HepG2 (cell line): ENCODE measurements around the gene SERAC1. TPM values are rescaled to one million over a fixed set of nuclear protein-coding genes. Genes with fewer than 3 reads are reported as not detected.

Experiments used
- ATAC-seq: fragments of 200-7000 bp; cut with Tn5 transposase; 3 replicates; pipeline ENCODE4 v1.9.1; 2020; ENCODE audit warnings: mild to moderate bottlenecking, moderate library complexity
- BruUV-seq: library from RNA; stranded (reverse); fragments of 400-500 nt; replicated peaks from 2 replicates; lab custom pipeline; 2021; lab: Mats Ljungman, UMichigan
- CTCF ChIA-PET: fragments of 300-600 bp; formaldehyde crosslinking; extraction: SDS; loops from one replicate; lab custom pipeline; 2021; ENCODE audit warnings: low total read pairs, inconsistent platforms, low intra/inter-chr PET ratio; lab: Yijun Ruan, JAX
- POLR2A ChIA-PET: fragments of 350-600 bp; sonication (Branson Sonifier 250); formaldehyde crosslinking; loops from one replicate; lab custom pipeline; 2020; ENCODE audit warnings: antibody characterized with exemption, inconsistent platforms; lab: Yijun Ruan, JAX
- DNase-seq: peaks from one replicate; pipeline ENCODE4 v3.0.0-alpha.2; 2015; ENCODE audit warnings: low spot score
- FAIRE-seq: peaks from 3 replicates; lab custom pipeline; 2011; peaks lifted over from hg19 to GRCh38; lab: Jason Lieb, UNC
- H2AFZ ChIP-seq: one replicate; pipeline ENCODE4 v1.6.1; 2011; ENCODE audit warnings: low read length, inconsistent platforms
- H3K27ac ChIP-seq: fragments of 300-600 bp; 3 replicates; pipeline ENCODE4 v1.8.0; 2011; ENCODE audit warnings: mixed run types, mild to moderate bottlenecking, mixed read lengths, low read length, inconsistent platforms; ENCODE audit not compliant: insufficient read depth; ENCODE audit errors: extremely low read length
- H3K27me3 ChIP-seq, 2 experiments: fragments of 200-600 bp in 1 of 2; 2 replicates in 1 of 2; 3 replicates in 1 of 2; pipeline versions ENCODE4 v1.6.0 to v1.8.0; 2011; ENCODE audit warnings: low read length in 2 of 2, mild to moderate bottlenecking in 2 of 2, moderate library complexity in 2 of 2, inconsistent platforms in 1 of 2; ENCODE audit not compliant: insufficient read depth in 2 of 2, control insufficient read depth in 1 of 2
- H3K36me3 ChIP-seq, 2 experiments: fragments of 200-600 bp in 1 of 2; replicated peaks in 1 of 2; 2 replicates in 1 of 2; 3 replicates in 1 of 2; pipeline versions ENCODE4 v1.5.1 to v1.8.0; 2011; ENCODE audit warnings: low read length in 2 of 2, inconsistent platforms in 1 of 2; ENCODE audit not compliant: insufficient read depth in 2 of 2, control insufficient read depth in 1 of 2
- H3K4me1 ChIP-seq: 2 replicates; pipeline ENCODE4 v1.5.1; 2012; ENCODE audit warnings: low read length, inconsistent platforms; ENCODE audit not compliant: insufficient read depth
- H3K4me2 ChIP-seq: 2 replicates; pipeline ENCODE4 v1.6.0; 2011; ENCODE audit warnings: low read depth, low read length, inconsistent platforms
- H3K4me3 ChIP-seq, 3 experiments: fragments of 200-600 bp in 1 of 3; sonication (generic), shearing (Covaris generic) in 1 of 3; replicated peaks in 1 of 3; 2 replicates each; pipeline ENCODE4 v1.5.1; 2011 to 2016; ENCODE audit warnings: low read length in 3 of 3, inconsistent platforms in 2 of 3, low read depth in 2 of 3, mild to moderate bottlenecking in 2 of 3, control low read depth in 1 of 3, mixed read lengths in 1 of 3; ENCODE audit not compliant: insufficient read depth in 1 of 3
- H3K79me2 ChIP-seq: one replicate; pipeline ENCODE4 v1.6.1; 2011; ENCODE audit warnings: low read length, inconsistent platforms; ENCODE audit not compliant: insufficient read depth
- H3K9ac ChIP-seq: 2 replicates; pipeline ENCODE4 v1.6.0; 2011; ENCODE audit warnings: mild to moderate bottlenecking, low read depth, low read length, inconsistent platforms; ENCODE audit not compliant: insufficient read depth
- H3K9me3 ChIP-seq: 2 replicates; pipeline ENCODE4 v1.5.1; 2012; ENCODE audit warnings: mild to moderate bottlenecking, low read length
- H4K20me1 ChIP-seq: 2 replicates; pipeline ENCODE4 v1.6.0; 2011; ENCODE audit warnings: inconsistent platforms, mild to moderate bottlenecking, low read length, moderate library complexity; ENCODE audit not compliant: insufficient read depth
- ARID3A ChIP-seq: IDR thresholded peaks from 2 replicates; pipeline ENCODE4 v1.6.1; 2012; ENCODE audit warnings: low read depth, low read length, improper control_type of control experiment
- CEBPB ChIP-seq: IDR thresholded peaks from 2 replicates; pipeline ENCODE4 v1.6.1; 2011; ENCODE audit warnings: low read depth, low read length, improper control_type of control experiment, borderline replicate concordance
- CEBPG ChIP-seq: IDR thresholded peaks from 2 replicates; pipeline ENCODE4 v1.6.1; 2016
- FOSL2 ChIP-seq: sonication (generic); formaldehyde crosslinking; IDR thresholded peaks from 2 replicates; pipeline ENCODE4 v1.4.0; 2020; ENCODE audit warnings: missing genetic modification reagents
- GMEB1 ChIP-seq: sonication (generic); formaldehyde crosslinking; IDR thresholded peaks from 2 replicates; pipeline ENCODE4 v1.5.1; 2020; ENCODE audit warnings: missing genetic modification reagents, mild to moderate bottlenecking, borderline replicate concordance
- MED1 ChIP-seq: sonication (generic); formaldehyde crosslinking; IDR thresholded peaks from 2 replicates; pipeline ENCODE4 v1.4.0; 2020; ENCODE audit warnings: missing genetic modification reagents
- RFX5 ChIP-seq: IDR thresholded peaks from 2 replicates; pipeline ENCODE4 v1.6.1; 2011; ENCODE audit warnings: low read depth, low read length, improper control_type of control experiment
- ZMAT3 ChIP-seq: sonication (generic); formaldehyde crosslinking; conservative IDR thresholded peaks from 2 replicates; pipeline ENCODE4 v1.7.0; 2021; ENCODE audit warnings: missing genetic modification reagents
- ZNF205 ChIP-seq: IDR thresholded peaks from 2 replicates; pipeline ENCODE4 v1.6.1; 2018; ENCODE audit warnings: missing biosample characterization, missing genetic modification reagents
- ZNF598 ChIP-seq: sonication (generic); formaldehyde crosslinking; IDR thresholded peaks from 2 replicates; pipeline ENCODE4 v1.5.1; 2020; ENCODE audit warnings: mild to moderate bottlenecking, missing genetic modification reagents, borderline replicate concordance
- WGBS: methylation state at CpG from one replicate; pipeline ENCODE4 v1.1.6; 2017; ENCODE audit warnings: low lambda C conversion rate; 5-methylcytosine and 5-hydroxymethylcytosine counted together
- in situ Hi-C: cut with HindIII; loops from 2 replicates; pipeline ENCODE4 v1.10.0; 2017; ENCODE audit warnings: low pct_unique_long_range_greater_than_20kb; ENCODE audit not compliant: extremely low pct_ligation_motif_present
- intact Hi-C: fragments of 100-400 bp; cut with micrococcal nuclease; formaldehyde crosslinking; loops from one replicate; pipeline ENCODE4 v1.10.0; 2022; ENCODE audit not compliant: unreplicated experiment
- polyA plus RNA-seq, 8 experiments: library from polyadenylated mRNA; depleted of rRNA in 3 of 8; stranded (reverse) in 7 of 8; unstranded in 1 of 8; fragments of >200 nt; fragmentation: Illumina TruSeq in 4 of 8; extraction: Trizol in 4 of 8; gene quantifications; 2 replicates each; pipeline versions ENCODE4 v1.2.1 to v1.2.3, GENCODE V29; 2011 to 2016; ENCODE audit warnings: low read depth in 4 of 8, missing spikeins in 1 of 8, mixed read lengths in 1 of 8; ENCODE audit not compliant: insufficient read depth in 1 of 8
- total RNA-seq, 5 experiments: library from RNA; depleted of rRNA; stranded (reverse); fragments of >200 nt; fragmentation: Illumina TruSeq; extraction: Trizol; gene quantifications; 2 replicates each; pipeline ENCODE4 v1.2.3, GENCODE V29; 2016; ENCODE audit warnings: low read depth in 1 of 5

The SERAC1 gene
- total and polyA plus RNA-seq, 2 of the 13 experiments (the other 11 are each of a cell fraction or from before 2014, with no cell fraction given) = 4.5 to 8.1 TPM

GRCh38 chr6:158153576-158153975 is 14.5 kb downstream of the SERAC1 start (continued):
- TF ChIP-seq ZNF205 (CRISPR knock-in tag) = 0 out of 2 replicates have a peak, but pooled peaks have one; percentile 22

GRCh38 chr6:158152659-158153058 is 15.4 kb downstream of the SERAC1 start:
- peaks cover under 1 to 10% of the 10 kb centered on the region in 2 experiments; a peak in 2 of 5 replicates for H3K36me3 ChIP-seq
- WGBS = 72% methylated on average over 4 of the region's 4 CpGs
- H3K9me3 ChIP-seq = no peaks in the 10 kb centered on the region
- no peak overlapping the region for H3K9ac ChIP-seq
- ATAC-seq = peak; percentile 83
- no peak overlapping the region for H3K4me3 ChIP-seq
- in situ Hi-C loops (no loop called here), intact Hi-C loops (no loop called here)
- no peaks in the 10 kb centered on the region for H3K79me2 ChIP-seq
- no peaks in the 10 kb centered on the region for H4K20me1 ChIP-seq
- H3K27ac ChIP-seq = no peak overlapping the region
- H3K4me1 ChIP-seq = peaks cover 25% of the 10 kb centered on the region
- H2AFZ ChIP-seq = no peak overlapping the region
- H3K4me2 ChIP-seq = no peak overlapping the region
- peak; percentile 25 for DNase-seq
- H3K27me3 ChIP-seq = no peaks in the 10 kb centered on the region
- POLR2A ChIA-PET = no interaction called here
- TSS peak; percentile 38 for BruUV-seq
- no peak for FAIRE-seq
- no peak for TF ChIP-seq ZMAT3 (CRISPR knock-in tag)
- peak; percentile 20; the same call in 1 of the 2 replicates for TF ChIP-seq ARID3A
- no peak for TF ChIP-seq GMEB1 (CRISPR knock-in tag)
- TF ChIP-seq RFX5 = peak; percentile 93
- no peak for TF ChIP-seq MED1 (CRISPR knock-in tag)
- 0 out of 2 replicates have a peak, but pooled peaks have one; percentile 28 for TF ChIP-seq FOSL2 (CRISPR knock-in tag)
- TF ChIP-seq ZNF598 (CRISPR knock-in tag) = no peak
- peak; percentile 98 for TF ChIP-seq CEBPB
- peak; percentile 88 for TF ChIP-seq CEBPG (CRISPR knock-in tag)
- TF ChIP-seq, all 625 proteins: peak for 5
- CTCF ChIA-PET = no interaction called here
